HepG2 (cell line): Measurements from ENCODE around the gene SDHD. TPM values are rescaled to one million over a fixed set of nuclear protein-coding genes. Genes with fewer than 3 reads are reported as not detected.

Source experiments
- ARID2 ChIP-seq: sonication (generic); formaldehyde crosslinking; IDR thresholded peaks from 2 replicates; pipeline ENCODE4 v1.8.1; 2022; ENCODE audit warnings: mild to moderate bottlenecking, missing genetic modification reagents, borderline replicate concordance
- BATF2 ChIP-seq: sonication (generic); formaldehyde crosslinking; IDR thresholded peaks from 2 replicates; pipeline ENCODE4 v1.8.0; 2022; ENCODE audit warnings: mild to moderate bottlenecking, missing genetic modification reagents, moderate library complexity
- CC2D1A ChIP-seq: sonication (generic); formaldehyde crosslinking; IDR thresholded peaks from 2 replicates; pipeline ENCODE4 v1.8.1; 2023; ENCODE audit warnings: mild to moderate bottlenecking, missing genetic modification reagents
- CENPX ChIP-seq: sonication (generic); formaldehyde crosslinking; IDR thresholded peaks from 2 replicates; pipeline ENCODE4 v1.9.0; 2021; ENCODE audit warnings: mild to moderate bottlenecking, missing genetic modification reagents, moderate library complexity
- GZF1 ChIP-seq: sonication (generic); formaldehyde crosslinking; IDR thresholded peaks from 2 replicates; pipeline ENCODE4 v1.5.1; 2020; ENCODE audit warnings: mild to moderate bottlenecking, missing genetic modification reagents
- HNRNPL ChIP-seq: fragments of 200-400 bp; formaldehyde crosslinking; IDR thresholded peaks from 2 replicates; pipeline ENCODE4 v1.6.1; 2017; ENCODE audit warnings: mild to moderate bottlenecking, low read depth, low read length
- KLF9 ChIP-seq: IDR thresholded peaks from 2 replicates; pipeline ENCODE4 v1.6.1; 2016; ENCODE audit warnings: low read depth
- MATR3 ChIP-seq: sonication (generic); formaldehyde crosslinking; IDR thresholded peaks from 2 replicates; pipeline ENCODE4 v1.4.0; 2020; ENCODE audit warnings: missing genetic modification reagents
- MAX ChIP-seq: IDR thresholded peaks from 2 replicates; pipeline ENCODE4 v1.6.1; 2012; ENCODE audit warnings: inconsistent platforms
- MIER3 ChIP-seq: IDR thresholded peaks from 2 replicates; pipeline ENCODE4 v1.6.1; 2016; ENCODE audit warnings: missing compliant biosample characterization, borderline replicate concordance
- NFKBIZ ChIP-seq: IDR thresholded peaks from 2 replicates; pipeline ENCODE4 v1.6.1; 2018; ENCODE audit warnings: missing genetic modification reagents, missing compliant biosample characterization
- NKX3-1 ChIP-seq: sonication (generic); formaldehyde crosslinking; IDR thresholded peaks from 2 replicates; pipeline ENCODE4 v1.5.0; 2020; ENCODE audit warnings: missing genetic modification reagents
- RARA ChIP-seq: IDR thresholded peaks from 2 replicates; pipeline ENCODE4 v1.6.1; 2016; ENCODE audit warnings: missing genetic modification reagents, missing compliant biosample characterization
- STAG1 ChIP-seq: sonication (generic); formaldehyde crosslinking; IDR thresholded peaks from 2 replicates; pipeline ENCODE4 v1.4.0; 2020; ENCODE audit warnings: missing genetic modification reagents
- ZEB1 ChIP-seq: IDR thresholded peaks from 2 replicates; pipeline ENCODE4 v1.6.1; 2012; ENCODE audit warnings: mild to moderate bottlenecking, low read depth, inconsistent platforms; ENCODE audit not compliant: insufficient replicate concordance
- ZFP36 ChIP-seq: fragments of 150-350 bp; IDR thresholded peaks from 2 replicates; pipeline ENCODE4 v1.6.1; 2018; ENCODE audit warnings: borderline replicate concordance, low read length, low read depth; ENCODE audit not compliant: partially characterized antibody
- ZFP36L1 ChIP-seq: sonication (generic); formaldehyde crosslinking; IDR thresholded peaks from 2 replicates; pipeline ENCODE4 v1.8.0; 2022; ENCODE audit warnings: mild to moderate bottlenecking, missing genetic modification reagents, moderate library complexity
- ZNF546 ChIP-seq: sonication (generic); formaldehyde crosslinking; conservative IDR thresholded peaks from 2 replicates; pipeline ENCODE4 v1.8.1; 2023; ENCODE audit warnings: mild to moderate bottlenecking, missing genetic modification reagents
- ZNF691 ChIP-seq: sonication (generic); formaldehyde crosslinking; IDR thresholded peaks from 2 replicates; pipeline ENCODE4 v1.4.0; 2020; ENCODE audit warnings: missing genetic modification reagents, low read depth, mild to moderate bottlenecking, borderline replicate concordance
- ZNF766 ChIP-seq: sonication (generic); formaldehyde crosslinking; IDR thresholded peaks from 2 replicates; pipeline ENCODE4 v1.5.0; 2020; ENCODE audit warnings: missing genetic modification reagents, borderline replicate concordance
- ZSCAN29 ChIP-seq: sonication (generic); formaldehyde crosslinking; conservative IDR thresholded peaks from 2 replicates; pipeline ENCODE4 v1.4.0; 2020; ENCODE audit warnings: mild to moderate bottlenecking, missing genetic modification reagents
- polyA plus RNA-seq, 8 experiments: library from polyadenylated mRNA; depleted of rRNA in 3 of 8; stranded (reverse) in 7 of 8; unstranded in 1 of 8; fragments of >200 nt; fragmentation: Illumina TruSeq in 4 of 8; extraction: Trizol in 4 of 8; gene quantifications; 2 replicates each; pipeline versions ENCODE4 v1.2.1 to v1.2.3, GENCODE V29; 2011 to 2016; ENCODE audit warnings: low read depth in 4 of 8, missing spikeins in 1 of 8, mixed read lengths in 1 of 8; ENCODE audit not compliant: insufficient read depth in 1 of 8
- total RNA-seq, 5 experiments: library from RNA; depleted of rRNA; stranded (reverse); fragments of >200 nt; fragmentation: Illumina TruSeq; extraction: Trizol; gene quantifications; 2 replicates each; pipeline ENCODE4 v1.2.3, GENCODE V29; 2016; ENCODE audit warnings: low read depth in 1 of 5
- TF ChIP-seq, protein P1 (sequence below): sonication (generic); formaldehyde crosslinking; IDR thresholded peaks from 2 replicates; pipeline ENCODE4 v1.8.1; 2023; ENCODE audit warnings: mild to moderate bottlenecking, missing genetic modification reagents
- TF ChIP-seq, protein P2 (sequence below): sonication (generic); formaldehyde crosslinking; IDR thresholded peaks from 2 replicates; pipeline ENCODE4 v1.5.1; 2020; ENCODE audit warnings: missing genetic modification reagents, mild to moderate bottlenecking, borderline replicate concordance
- TF ChIP-seq, protein P3 (sequence below): sonication (generic); formaldehyde crosslinking; conservative IDR thresholded peaks from 2 replicates; pipeline ENCODE4 v1.8.1; 2023; ENCODE audit warnings: missing genetic modification reagents

Gene SDHD
- total and polyA plus RNA-seq, 2 of the 13 experiments (the other 11 are each of a cell fraction or from before 2014, with no cell fraction given): 117 to 123 TPM

GRCh38 chr11:112086422-112087191 is at the start of gene SDHD, which contains the start of gene TIMM8B (continued):
- TF ChIP-seq HNRNPL: no peak
- TF ChIP-seq ZSCAN29 (CRISPR knock-in tag): no peak
- TF ChIP-seq, protein P1, sequence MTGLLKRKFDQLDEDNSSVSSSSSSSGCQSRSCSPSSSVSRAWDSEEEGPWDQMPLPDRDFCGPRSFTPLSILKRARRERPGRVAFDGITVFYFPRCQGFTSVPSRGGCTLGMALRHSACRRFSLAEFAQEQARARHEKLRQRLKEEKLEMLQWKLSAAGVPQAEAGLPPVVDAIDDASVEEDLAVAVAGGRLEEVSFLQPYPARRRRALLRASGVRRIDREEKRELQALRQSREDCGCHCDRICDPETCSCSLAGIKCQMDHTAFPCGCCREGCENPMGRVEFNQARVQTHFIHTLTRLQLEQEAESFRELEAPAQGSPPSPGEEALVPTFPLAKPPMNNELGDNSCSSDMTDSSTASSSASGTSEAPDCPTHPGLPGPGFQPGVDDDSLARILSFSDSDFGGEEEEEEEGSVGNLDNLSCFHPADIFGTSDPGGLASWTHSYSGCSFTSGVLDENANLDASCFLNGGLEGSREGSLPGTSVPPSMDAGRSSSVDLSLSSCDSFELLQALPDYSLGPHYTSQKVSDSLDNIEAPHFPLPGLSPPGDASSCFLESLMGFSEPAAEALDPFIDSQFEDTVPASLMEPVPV (CRISPR knock-in tag): 0 out of 2 replicates have a peak, but pooled peaks have one; percentile 62
- TF ChIP-seq ZFP36: no peak
- TF ChIP-seq ARID2: peak; percentile 51; the same call in 1 of the 2 replicates
- 0 out of 2 replicates have a peak, but pooled peaks have one; percentile 39 for TF ChIP-seq ZNF766
- TF ChIP-seq CC2D1A: no peak
- TF ChIP-seq RARA: peak; percentile 24; the same call in 1 of the 2 replicates
- TF ChIP-seq MAX: peak; percentile 73
- TF ChIP-seq, protein P2, sequence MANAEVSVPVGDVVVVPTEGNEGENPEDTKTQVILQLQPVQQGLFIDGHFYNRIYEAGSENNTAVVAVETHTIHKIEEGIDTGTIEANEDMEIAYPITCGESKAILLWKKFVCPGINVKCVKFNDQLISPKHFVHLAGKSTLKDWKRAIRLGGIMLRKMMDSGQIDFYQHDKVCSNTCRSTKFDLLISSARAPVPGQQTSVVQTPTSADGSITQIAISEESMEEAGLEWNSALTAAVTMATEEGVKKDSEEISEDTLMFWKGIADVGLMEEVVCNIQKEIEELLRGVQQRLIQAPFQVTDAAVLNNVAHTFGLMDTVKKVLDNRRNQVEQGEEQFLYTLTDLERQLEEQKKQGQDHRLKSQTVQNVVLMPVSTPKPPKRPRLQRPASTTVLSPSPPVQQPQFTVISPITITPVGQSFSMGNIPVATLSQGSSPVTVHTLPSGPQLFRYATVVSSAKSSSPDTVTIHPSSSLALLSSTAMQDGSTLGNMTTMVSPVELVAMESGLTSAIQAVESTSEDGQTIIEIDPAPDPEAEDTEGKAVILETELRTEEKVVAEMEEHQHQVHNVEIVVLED (CRISPR knock-in tag): peak; percentile 84
- TF ChIP-seq STAG1 (CRISPR knock-in tag): no peak
- peak; percentile 86 for TF ChIP-seq NKX3-1 (CRISPR knock-in tag)
- TF ChIP-seq, protein P3, sequence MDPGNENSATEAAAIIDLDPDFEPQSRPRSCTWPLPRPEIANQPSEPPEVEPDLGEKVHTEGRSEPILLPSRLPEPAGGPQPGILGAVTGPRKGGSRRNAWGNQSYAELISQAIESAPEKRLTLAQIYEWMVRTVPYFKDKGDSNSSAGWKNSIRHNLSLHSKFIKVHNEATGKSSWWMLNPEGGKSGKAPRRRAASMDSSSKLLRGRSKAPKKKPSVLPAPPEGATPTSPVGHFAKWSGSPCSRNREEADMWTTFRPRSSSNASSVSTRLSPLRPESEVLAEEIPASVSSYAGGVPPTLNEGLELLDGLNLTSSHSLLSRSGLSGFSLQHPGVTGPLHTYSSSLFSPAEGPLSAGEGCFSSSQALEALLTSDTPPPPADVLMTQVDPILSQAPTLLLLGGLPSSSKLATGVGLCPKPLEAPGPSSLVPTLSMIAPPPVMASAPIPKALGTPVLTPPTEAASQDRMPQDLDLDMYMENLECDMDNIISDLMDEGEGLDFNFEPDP (CRISPR knock-in tag): no peak
- TF ChIP-seq MIER3 (CRISPR knock-in tag): peak; percentile 66
- TF ChIP-seq ZNF546 (CRISPR knock-in tag): no peak; the same call in 1 of the 2 replicates
- TF ChIP-seq ZNF691 (CRISPR knock-in tag): no peak
- TF ChIP-seq KLF9 (CRISPR knock-in tag): no peak; the same call in 1 of the 2 replicates
- TF ChIP-seq GZF1 (CRISPR knock-in tag): no peak
- 0 out of 2 replicates have a peak, but pooled peaks have one; percentile 18 for TF ChIP-seq NFKBIZ (CRISPR knock-in tag)
- TF ChIP-seq ZEB1: no peak
- no peak for TF ChIP-seq MATR3 (CRISPR knock-in tag)
- TF ChIP-seq BATF2: peak; percentile 67; the same call in 1 of the 2 replicates
- no peak for TF ChIP-seq CENPX (CRISPR knock-in tag)
- TF ChIP-seq ZFP36L1 (CRISPR knock-in tag): peak; percentile 57
